ENCODE measurements around the gene GPR32. TPM values are rescaled to one million over a fixed set of nuclear protein-coding genes. Genes with fewer than 3 reads are reported as not detected.

Gene GPR32
- total and polyA plus RNA-seq, 10 of the 15 experiments (the other 5 are each of a cell fraction or from before 2014, with no cell fraction given), result not detected

DNA sequence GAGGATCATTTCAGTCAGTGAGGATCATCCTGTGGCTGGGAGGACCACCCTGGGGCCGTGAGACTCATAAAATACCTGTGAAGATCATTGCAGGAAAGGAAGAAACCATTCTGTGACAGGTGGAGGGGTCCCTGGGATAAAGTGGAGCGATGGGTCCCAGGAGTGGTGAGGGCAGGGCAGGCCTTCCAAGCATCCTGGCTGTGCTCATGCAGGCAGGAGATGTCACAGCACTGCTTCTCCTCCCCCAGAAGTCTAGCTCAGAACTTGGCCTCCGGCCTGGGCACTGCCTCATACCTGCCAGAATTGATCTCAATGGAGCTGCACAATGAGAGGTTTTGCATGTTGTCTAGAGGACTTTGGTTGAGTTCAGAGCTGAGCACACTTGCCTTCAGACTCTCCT, 42.2 kb downstream of the GPR32 start:
- Histone ChIP-seq H3K9ac (ENCODE audit: control insufficient read depth, insufficient read depth, low read length) (no peak overlapping the region), H3K27me3 (replicated peaks in 1 of 2; ENCODE audit: control insufficient read depth in 2 of 2, insufficient read depth in 2 of 2, low read length in 1 of 2) (no peaks in the 10 kb centered on the region), H3K27ac (ENCODE audit: control insufficient read depth, insufficient read depth) (no peak overlapping the region), H3K4me2 (ENCODE audit: control insufficient read depth, insufficient read depth) (no peak overlapping the region), H2AFZ (ENCODE audit: control insufficient read depth, low read depth, low read length) (no peak overlapping the region), H3K4me3 (no peak overlapping the region), H3K36me3 (ENCODE audit: control insufficient read depth in 2 of 2, insufficient read depth in 2 of 2, low read length in 1 of 2) (no peaks in the 10 kb centered on the region), H3K9me3 (replicated peaks; ENCODE audit: control insufficient read depth, insufficient read depth, low read length) (peaks cover 3% of the 10 kb centered on the region; the same call in 2 of the 3 replicates), H3K79me2 (ENCODE audit: control insufficient read depth, insufficient read depth, low read length) (no peaks in the 10 kb centered on the region), H4K20me1 (ENCODE audit: control insufficient read depth, insufficient read depth) (no peaks in the 10 kb centered on the region), H3K4me1 (ENCODE audit: control insufficient read depth, insufficient read depth, low read length) (peaks cover 10% of the 10 kb centered on the region)
- no peak for TF ChIP-seq PAX8 (IDR thresholded peaks at IDR 0.05)
- peak; percentile 47; the same call in 1 of the 2 replicates for TF ChIP-seq FOXK2 (IDR thresholded peaks at IDR 0.05)
- FAIRE-seq (no peak), ATAC-seq (no peak), DNase-seq (ENCODE audit: low read depth, low spot score) (no peak)
- in situ Hi-C loops (cut with MboI), result loop anchor here (10.0 kb wide), 1 partner anchor 552 kb away; the partner anchor contains the start of genes CLDND2 and ETFB
- RAD21 ChIA-PET (ENCODE audit: unreplicated experiment), result no interaction called here
- intact Hi-C loops (cut with micrococcal nuclease; ENCODE audit: unreplicated experiment), result no loop called here
- SMC1A ChIA-PET (ENCODE audit: uncharacterized antibody, unreplicated experiment), result no interaction called here
- POLR2A ChIA-PET, result interaction anchor here (0.6 kb wide), 1 partner anchor 17 kb away, joined by 3 read pairs; no protein-coding TSS in a partner anchor
- no TSS peak for BruUV-seq (replicated peaks)
- CTCF ChIA-PET, result no interaction called here
- WGBS (ENCODE audit: insufficient coverage, insufficient replicate concordance, low lambda C conversion rate, missing lambda C conversion rate), result 49% methylated on average over 3 of the region's 3 CpGs

DNA sequence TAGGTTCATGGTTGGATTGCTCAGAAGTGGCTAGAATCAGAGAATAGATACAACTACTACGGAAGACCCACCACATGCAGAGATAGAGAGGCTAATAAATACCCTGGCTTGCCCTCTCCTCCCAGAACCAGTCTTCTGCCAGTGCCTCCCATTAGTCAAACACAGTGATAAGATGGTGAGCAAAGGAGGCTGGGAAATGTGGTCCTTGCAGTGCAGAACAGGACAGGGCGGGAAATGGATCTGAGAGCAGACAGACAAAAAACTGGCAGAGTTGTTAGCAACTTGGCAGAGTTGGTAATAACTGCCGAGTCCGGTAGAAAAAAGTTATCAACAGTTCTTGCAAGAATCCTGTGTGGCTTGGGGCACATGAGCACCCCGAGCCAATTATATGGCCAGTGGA, 44.6 kb downstream of the GPR32 start:
- Histone ChIP-seq H2AFZ (ENCODE audit: control insufficient read depth, low read depth, low read length) (no peak overlapping the region), H3K79me2 (ENCODE audit: control insufficient read depth, insufficient read depth, low read length) (peaks cover 4% of the 10 kb centered on the region), H3K36me3 (ENCODE audit: control insufficient read depth in 2 of 2, insufficient read depth in 2 of 2, low read length in 1 of 2) (no peaks in the 10 kb centered on the region), H3K9me3 (replicated peaks; ENCODE audit: control insufficient read depth, insufficient read depth, low read length) (peaks cover 3% of the 10 kb centered on the region; the same call in 2 of the 3 replicates), H3K4me3 (no peak overlapping the region), H3K9ac (ENCODE audit: control insufficient read depth, insufficient read depth, low read length) (no peak overlapping the region), H3K4me2 (ENCODE audit: control insufficient read depth, insufficient read depth) (no peak overlapping the region), H4K20me1 (ENCODE audit: control insufficient read depth, insufficient read depth) (no peaks in the 10 kb centered on the region), H3K27ac (ENCODE audit: control insufficient read depth, insufficient read depth) (no peak overlapping the region), H3K27me3 (replicated peaks in 1 of 2; ENCODE audit: control insufficient read depth in 2 of 2, insufficient read depth in 2 of 2, low read length in 1 of 2) (no peaks in the 10 kb centered on the region), H3K4me1 (ENCODE audit: control insufficient read depth, insufficient read depth, low read length) (peaks cover 26% of the 10 kb centered on the region)
- ChIA-PET CTCF (interaction anchor here (1.6 to 2.9 kb wide), 2 partner anchors 10 to 91 kb away, joined by 4 to 8 read pairs; no protein-coding TSS in a partner anchor), POLR2A (interaction anchor here (0.6 to 1.0 kb wide), 2 partner anchors 13 to 25 kb away, joined by 3 to 5 read pairs; no protein-coding TSS in a partner anchor), SMC1A (ENCODE audit: uncharacterized antibody, unreplicated experiment) (interaction anchor here (1.0 to 1.7 kb wide), 4 partner anchors 10 to 107 kb away, joined by 4 to 7 read pairs (median 4); no protein-coding TSS in a partner anchor), RAD21 (ENCODE audit: unreplicated experiment) (no interaction called here)
- FAIRE-seq (no peak), ATAC-seq (no peak), DNase-seq (ENCODE audit: low read depth, low spot score) (no peak)
- WGBS (ENCODE audit: insufficient coverage, insufficient replicate concordance, low lambda C conversion rate, missing lambda C conversion rate), result 97% methylated on average over 5 of the region's 5 CpGs
- intact Hi-C loops (cut with micrococcal nuclease; ENCODE audit: unreplicated experiment), result no loop called here
- in situ Hi-C loops (cut with MboI), result loop anchor here (10.0 kb wide), 1 partner anchor 550 kb away; the partner anchor contains the start of genes CLDND2 and ETFB
- no TSS peak for BruUV-seq (replicated peaks)
- TF ChIP-seq SMC3 (IDR thresholded peaks at IDR 0.05; ENCODE audit: borderline replicate concordance, low read length) (no peak), WRNIP1 (IDR thresholded peaks at IDR 0.05; ENCODE audit: borderline replicate concordance, low read depth, low read length) (no peak), NFYB (IDR thresholded peaks at IDR 0.05; ENCODE audit: insufficient read depth, low read depth, low read length) (no peak), ZNF384 (IDR thresholded peaks at IDR 0.05; ENCODE audit: borderline replicate concordance, low read depth, low read length) (no peak), BMI1 (IDR thresholded peaks at IDR 0.05; ENCODE audit: borderline replicate concordance) (no peak), TARDBP (IDR thresholded peaks at IDR 0.05; ENCODE audit: borderline replicate concordance) (no peak), STAT3 (IDR thresholded peaks at IDR 0.05; ENCODE audit: low read depth, low read length) (no peak)
- TF ChIP-seq, protein P1, sequence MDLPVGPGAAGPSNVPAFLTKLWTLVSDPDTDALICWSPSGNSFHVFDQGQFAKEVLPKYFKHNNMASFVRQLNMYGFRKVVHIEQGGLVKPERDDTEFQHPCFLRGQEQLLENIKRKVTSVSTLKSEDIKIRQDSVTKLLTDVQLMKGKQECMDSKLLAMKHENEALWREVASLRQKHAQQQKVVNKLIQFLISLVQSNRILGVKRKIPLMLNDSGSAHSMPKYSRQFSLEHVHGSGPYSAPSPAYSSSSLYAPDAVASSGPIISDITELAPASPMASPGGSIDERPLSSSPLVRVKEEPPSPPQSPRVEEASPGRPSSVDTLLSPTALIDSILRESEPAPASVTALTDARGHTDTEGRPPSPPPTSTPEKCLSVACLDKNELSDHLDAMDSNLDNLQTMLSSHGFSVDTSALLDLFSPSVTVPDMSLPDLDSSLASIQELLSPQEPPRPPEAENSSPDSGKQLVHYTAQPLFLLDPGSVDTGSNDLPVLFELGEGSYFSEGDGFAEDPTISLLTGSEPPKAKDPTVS (IDR thresholded peaks at IDR 0.05; ENCODE audit: low read depth, low read length), result no peak
- TF ChIP-seq, protein P2, sequence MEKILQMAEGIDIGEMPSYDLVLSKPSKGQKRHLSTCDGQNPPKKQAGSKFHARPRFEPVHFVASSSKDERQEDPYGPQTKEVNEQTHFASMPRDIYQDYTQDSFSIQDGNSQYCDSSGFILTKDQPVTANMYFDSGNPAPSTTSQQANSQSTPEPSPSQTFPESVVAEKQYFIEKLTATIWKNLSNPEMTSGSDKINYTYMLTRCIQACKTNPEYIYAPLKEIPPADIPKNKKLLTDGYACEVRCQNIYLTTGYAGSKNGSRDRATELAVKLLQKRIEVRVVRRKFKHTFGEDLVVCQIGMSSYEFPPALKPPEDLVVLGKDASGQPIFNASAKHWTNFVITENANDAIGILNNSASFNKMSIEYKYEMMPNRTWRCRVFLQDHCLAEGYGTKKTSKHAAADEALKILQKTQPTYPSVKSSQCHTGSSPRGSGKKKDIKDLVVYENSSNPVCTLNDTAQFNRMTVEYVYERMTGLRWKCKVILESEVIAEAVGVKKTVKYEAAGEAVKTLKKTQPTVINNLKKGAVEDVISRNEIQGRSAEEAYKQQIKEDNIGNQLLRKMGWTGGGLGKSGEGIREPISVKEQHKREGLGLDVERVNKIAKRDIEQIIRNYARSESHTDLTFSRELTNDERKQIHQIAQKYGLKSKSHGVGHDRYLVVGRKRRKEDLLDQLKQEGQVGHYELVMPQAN (conservative IDR thresholded peaks at IDR 0.05), result no peak
- TF ChIP-seq, protein P3, sequence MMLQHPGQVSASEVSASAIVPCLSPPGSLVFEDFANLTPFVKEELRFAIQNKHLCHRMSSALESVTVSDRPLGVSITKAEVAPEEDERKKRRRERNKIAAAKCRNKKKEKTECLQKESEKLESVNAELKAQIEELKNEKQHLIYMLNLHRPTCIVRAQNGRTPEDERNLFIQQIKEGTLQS (IDR thresholded peaks at IDR 0.05; ENCODE audit: borderline replicate concordance, extremely low read depth, low read depth, low read length), result no peak

Data from GM12878 (cell line).